NCI-H748 (cell line): ENCODE results near the gene CADM1.

Source experiments
- DNase-seq: peaks from one replicate; lab custom pipeline; 2025; ENCODE audit not compliant: unreplicated experiment; lab: John Stamatoyannopoulos, UW

CADM1 gene

GRCh38 chr11:115132436-115133228 is 371.6 kb downstream of the CADM1 start:
- peak; percentile 7 for DNase-seq

DNA sequence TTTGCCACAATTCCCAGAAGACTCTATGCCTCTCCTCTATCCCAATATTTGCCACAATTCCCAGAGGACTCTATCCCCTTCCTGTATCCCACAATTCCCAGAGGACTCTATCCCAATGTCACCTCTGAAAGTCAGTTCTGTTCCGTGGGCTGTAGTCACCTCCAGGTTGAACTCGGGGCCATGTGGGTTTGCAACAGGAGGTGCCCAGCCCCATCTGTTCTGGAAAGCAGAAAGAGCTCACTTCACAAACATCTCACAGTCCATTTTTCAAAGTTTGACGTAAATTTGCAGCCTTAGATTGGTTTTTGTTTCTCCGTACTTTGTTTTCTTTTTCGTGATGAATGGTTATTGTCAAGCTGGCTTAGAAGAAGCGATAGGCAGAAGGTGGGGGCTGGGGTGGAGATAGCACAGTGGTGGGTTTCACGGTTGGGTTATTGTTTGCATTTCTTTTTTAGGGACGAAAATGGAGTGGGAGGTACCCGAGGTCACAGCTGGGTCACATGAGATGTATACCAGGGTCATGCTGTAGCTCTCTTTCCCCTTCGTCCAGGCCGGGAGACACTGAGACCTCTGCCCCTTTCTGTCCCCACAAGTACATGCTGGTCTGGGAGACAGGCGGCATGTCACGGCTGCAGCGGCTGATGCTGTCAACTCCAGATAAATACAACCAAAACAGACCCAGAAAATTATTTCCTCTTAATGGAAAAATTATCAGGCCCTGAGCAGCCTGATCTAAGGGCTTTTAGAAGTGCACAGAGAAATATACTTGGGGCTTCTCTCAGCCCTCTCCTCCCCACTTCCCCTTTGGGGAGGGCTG is 374.5 kb downstream of the CADM1 start:
- no peak for DNase-seq

- no peak for DNase-seq
Observed at GRCh38 chr11:115128226-115128625, 376.0 kb downstream of the CADM1 start.

- no peak for DNase-seq
Observed at GRCh38 chr11:115127790-115128189, 376.4 kb downstream of the CADM1 start.

DNA sequence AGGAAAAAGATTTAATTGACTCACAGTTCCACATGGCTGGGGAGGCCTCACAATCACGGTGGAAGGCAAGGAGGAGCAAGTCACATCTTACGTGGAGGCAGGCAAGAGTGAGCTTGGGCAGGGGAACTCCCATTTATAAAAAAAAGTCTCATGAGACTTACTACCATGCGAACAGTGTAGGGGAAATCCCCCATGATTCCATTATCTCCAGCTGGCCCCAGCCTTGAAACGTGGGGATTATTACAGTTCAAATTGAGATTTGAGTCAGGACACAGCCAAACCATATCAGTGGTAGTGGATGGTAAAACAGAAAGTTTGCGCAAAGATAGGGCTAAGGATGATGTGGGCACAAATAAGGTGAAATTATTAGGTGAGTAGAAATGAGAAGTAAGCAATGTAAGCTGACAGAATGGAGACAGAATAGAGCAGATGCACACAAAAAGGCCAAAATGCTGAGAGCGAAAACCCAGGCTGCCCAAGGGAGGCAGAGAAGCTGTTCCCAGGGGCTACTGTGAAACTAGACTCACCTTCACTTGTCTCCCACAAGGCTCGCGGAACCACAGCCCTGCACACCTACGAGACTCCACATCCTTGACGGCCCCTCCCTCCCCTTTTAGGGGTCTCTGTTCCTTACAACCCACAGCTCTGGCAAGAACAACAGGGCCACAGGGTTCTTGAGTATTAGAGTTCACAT is 377.6 kb downstream of the CADM1 start:
- DNase-seq = no peak

GRCh38 chr11:115126092-115126491 is 378.1 kb downstream of the CADM1 start:
- DNase-seq = no peak

GRCh38 chr11:115124786-115125185 is 379.4 kb downstream of the CADM1 start:
- no peak for DNase-seq

GRCh38 chr11:115123641-115124040 is 380.6 kb downstream of the CADM1 start:
- DNase-seq = peak; percentile 28

GRCh38 chr11:115122274-115122673 is 381.9 kb downstream of the CADM1 start:
- no peak for DNase-seq
